Astrocyte of the hippocampus (primary cell): ENCODE data around the gene RAD51B.
"Not testable (repeated sequence)": the region's sequence is repeated elsewhere in the genome, so short reads cannot be mapped to it uniquely, and the experiment has no call there.

Experiments
- DNase-seq: peaks from one replicate; pipeline ENCODE4 v3.0.0; 2011; ENCODE audit warnings: low read depth, low spot score

Gene RAD51B

DNA sequence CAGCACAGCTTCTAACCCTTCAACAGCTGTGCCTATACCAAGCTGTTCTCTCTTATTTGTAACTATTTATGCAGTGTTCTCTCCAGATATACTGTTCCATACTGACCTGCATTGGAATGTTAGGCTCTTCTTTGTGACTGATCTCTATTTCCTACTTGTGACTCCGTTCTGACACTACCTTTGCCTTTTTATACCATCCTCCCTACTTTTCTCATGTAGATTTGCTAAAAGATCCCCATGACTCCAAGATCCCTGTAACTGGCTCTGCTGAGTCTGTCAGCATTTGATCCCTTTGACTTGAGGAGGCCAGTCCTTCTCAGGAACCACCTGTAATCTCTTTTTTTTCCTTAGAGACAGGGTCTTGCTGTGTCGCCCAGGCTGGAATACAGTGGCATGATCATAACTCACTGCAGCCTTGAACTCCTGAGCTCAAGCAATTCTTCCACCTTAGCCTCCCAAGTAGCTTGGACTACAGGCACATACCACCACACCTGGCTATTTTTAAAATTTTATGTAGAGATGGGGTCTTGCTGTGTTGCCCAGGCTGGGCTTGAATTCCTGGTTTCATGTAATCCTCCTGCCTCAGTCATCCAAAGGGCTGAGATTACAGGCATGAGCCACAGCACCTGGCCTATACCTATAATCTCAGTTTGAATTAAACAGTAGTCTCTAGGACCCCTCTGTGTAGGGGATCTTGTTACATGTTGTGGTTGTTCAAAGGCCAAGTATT is 605.0 kb downstream of the RAD51B start:
- DNase-seq, result no peak

GRCh38 chr14:68426661-68427549 is 607.3 kb downstream of the RAD51B start:
- DNase-seq, result no peak

DNA sequence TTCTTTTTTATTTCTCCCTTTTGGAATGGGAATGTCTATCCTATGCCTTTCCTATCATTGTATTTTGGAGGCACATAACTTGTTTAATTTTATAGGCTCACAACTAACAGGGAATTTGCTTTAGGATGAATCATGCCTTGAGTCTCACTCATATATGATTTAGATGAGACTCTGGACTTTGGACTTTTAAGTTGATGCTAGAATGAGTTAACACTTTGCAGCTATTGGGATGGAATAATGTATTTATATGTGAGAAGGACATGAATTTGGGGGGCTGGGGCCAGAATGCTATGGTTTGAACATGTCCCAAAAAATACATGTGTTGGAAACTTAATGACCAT is 607.9 kb downstream of the RAD51B start:
- DNase-seq, result no peak

DNA sequence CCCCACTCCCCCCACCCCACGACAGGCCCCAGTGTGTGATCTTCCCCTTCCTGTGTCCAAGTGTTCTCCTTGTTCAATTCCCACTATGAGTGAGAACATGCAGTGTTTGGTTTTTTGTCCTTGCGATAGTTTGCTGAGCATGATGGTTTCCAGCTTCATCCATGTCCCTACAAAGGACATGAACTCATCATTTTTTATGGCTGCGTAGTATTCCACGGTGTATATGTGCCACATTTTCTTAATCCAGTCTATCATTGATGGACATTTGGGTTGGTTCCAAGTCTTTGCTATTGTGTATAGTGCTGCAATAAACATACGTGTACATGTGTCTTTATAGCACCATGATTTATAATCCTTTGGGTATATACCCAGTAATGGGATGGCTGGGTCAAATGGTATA is 609.3 kb downstream of the RAD51B start:
- not testable (repeated sequence) for DNase-seq

DNA sequence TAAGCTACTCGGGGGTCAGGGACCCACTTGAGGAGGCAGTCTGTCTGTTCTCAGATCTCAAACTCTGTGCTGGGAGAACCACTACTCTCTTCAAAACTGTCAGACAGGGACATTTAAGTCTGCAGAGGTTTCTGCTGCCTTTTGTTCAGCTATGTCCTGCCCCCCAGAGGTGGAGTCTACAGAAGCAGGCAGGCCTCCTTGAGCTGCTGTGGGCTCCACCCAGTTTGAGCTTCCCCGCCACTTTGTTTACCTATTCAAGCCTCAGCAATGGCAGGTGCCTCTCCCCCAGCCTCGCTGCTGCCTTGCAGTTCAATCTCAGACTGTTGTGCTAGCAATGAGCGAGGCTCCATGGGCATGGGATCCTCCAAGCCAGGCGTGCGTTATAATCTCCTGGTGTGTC is 614.6 kb downstream of the RAD51B start:
- not testable (repeated sequence) for DNase-seq

GRCh38 chr14:68435631-68436030 is 616.1 kb downstream of the RAD51B start:
- DNase-seq, result not testable (repeated sequence)

GRCh38 chr14:68439676-68440075 is 620.1 kb downstream of the RAD51B start:
- DNase-seq, result peak; percentile 68

- no peak for DNase-seq
Observed at GRCh38 chr14:68440820-68441219, 621.2 kb downstream of the RAD51B start.

DNA sequence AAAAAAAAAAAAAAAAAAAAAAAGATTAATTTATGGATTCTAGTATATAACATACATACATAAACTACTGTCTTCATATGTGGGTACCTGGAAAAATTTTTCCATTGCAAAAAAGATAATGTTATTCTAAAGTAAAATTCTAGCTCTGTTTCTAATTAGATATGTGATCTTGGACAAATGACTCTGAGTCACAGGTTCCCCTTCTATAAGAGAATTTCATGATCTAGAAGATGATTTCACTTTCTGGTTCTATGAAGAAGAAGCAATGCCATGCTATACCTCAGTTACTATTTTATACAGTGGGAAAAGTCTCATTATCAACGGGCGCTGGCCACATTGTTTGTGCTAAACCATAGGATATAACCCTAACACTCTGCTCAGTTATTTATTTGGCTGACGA is 622.0 kb downstream of the RAD51B start:
- no peak for DNase-seq

- peak; percentile 79 for DNase-seq
Observed at GRCh38 chr14:68442828-68443629, 623.5 kb downstream of the RAD51B start.

DNA sequence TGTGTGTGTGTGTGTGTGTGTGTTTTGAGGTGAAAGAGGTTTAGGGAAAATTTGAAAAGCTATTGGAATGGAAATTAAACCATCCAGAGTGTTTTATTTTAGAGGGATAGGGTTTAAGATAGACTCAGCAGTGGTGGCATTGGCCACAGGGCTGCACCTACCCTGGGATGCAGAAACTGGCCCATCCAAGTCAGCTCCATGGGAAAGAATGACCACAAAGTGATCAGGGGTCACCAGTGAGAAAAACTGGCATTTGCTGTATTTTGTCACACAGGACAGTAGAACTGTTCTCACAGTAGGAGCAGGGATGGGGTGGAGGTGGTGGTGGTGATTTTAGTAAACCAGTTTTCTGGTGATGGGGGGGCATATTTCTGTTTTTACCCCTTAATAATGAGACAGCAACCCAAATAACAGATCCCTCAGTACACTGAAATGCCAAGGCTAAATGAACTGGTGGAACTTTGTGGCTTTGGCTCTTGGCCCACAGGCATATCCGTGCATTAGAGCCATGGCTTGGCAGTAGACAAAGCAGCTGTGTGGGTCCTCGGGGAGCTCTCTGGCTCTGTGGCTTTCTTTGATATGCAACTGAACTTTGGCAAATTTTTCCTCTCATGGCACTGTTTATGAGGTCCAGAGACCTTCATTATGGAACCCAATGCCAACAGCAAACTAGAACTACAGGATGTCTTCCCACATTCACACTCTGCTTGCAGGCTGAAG is 625.0 kb downstream of the RAD51B start:
- DNase-seq, result peak; percentile 96

GRCh38 chr14:68446243-68447040 is 626.9 kb downstream of the RAD51B start:
- DNase-seq, result no peak

DNA sequence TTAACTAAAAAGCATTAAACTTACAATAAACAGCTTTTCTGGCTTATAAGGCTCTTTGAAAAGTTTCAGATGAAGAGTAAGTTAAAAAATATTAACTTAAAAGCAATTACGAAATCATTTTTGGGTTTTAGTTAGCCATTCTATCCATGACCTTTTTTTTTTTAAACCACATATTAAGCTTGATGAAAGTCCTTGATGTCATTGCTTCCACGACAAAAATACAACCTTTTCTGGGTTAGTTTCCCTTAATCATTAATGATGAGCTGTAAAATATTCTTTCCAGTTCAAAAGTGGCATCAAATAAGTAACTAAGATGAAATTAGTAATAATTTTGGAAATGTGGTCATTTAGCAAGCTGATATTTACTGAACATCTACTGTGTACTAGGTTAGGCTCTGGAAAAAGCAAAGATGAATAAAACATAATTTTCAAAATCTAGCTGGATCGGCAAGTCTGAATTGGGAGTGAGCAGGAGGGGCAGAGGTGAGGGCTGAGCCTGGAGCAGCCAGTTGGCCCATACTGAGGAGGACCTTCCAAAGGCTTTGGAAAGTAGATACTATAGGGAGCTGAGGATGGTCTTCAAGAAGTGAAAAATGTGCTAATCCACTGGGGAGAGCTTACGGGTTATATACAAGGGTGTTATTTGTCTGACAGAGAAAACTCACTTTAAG is 628.1 kb downstream of the RAD51B start:
- DNase-seq, result no peak

- DNase-seq, result no peak
Observed at GRCh38 chr14:68448252-68448902, 628.8 kb downstream of the RAD51B start.

DNA sequence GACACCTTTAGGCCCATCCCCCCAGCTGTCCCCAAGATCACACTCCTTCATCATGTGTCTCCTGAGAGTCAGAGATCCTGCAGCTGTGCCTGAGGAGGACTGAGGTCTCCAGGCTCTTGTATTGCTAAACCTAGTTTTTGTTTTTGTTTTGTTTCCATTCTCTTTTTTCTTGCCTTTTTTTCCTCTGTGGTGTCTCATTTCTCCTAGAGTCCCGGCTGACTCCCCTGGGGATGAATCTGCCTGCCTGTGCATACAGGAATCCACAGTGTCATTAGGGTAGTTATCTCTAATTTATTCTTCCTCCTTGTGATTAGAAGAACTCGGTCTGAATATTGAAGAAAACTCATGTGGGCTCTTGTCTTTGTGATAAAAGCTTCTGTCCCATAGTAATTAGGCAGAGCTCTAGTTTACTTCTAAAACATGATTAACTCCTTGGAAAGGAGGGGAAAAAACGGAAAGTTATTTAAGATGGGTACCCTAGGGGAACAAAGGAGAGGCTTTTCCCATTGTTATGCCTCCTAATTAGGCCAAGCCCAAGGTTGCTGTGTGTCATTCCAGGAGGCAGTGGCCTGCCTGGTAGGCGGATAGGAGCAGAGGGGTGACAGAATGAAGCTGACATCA is 630.1 kb downstream of the RAD51B start:
- DNase-seq, result no peak

DNA sequence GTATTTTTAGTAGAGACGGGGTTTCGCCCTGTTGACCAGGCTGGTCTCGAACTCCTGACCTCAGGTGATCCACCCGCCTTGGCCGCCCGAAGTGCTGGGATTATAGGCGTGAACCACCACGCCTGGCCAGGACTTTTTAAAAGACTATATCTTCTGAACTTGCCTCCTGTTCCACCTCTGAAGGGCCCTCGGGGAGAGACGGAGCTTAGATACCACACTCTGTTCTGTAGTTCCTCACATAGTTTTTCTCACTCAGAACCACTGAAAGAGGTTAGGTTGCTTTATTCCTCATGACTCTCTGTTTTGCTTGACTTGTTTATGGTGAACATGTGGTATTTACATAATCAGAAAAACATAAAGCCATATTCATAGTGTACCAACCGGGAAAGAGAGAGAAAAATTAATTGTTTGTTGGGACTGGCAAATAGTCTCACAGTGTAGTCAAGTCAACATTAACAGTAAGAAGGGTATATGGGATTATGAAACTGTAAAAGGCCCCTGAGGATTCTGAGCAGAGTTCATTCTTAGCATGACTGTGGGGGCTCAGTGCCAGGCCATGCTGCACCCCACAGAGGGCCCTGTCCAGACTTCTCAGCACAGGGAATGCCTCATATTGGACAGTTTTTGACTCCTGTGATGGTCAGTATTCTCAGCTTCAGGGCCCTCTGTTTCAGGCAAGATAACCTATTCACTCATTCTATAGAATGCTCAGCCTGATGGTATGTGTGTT is 631.0 kb downstream of the RAD51B start:
- DNase-seq, result no peak

- no peak for DNase-seq
Observed at GRCh38 chr14:68451696-68452373, 632.3 kb downstream of the RAD51B start.

- DNase-seq, result no peak
Observed at GRCh38 chr14:68458253-68458652, 638.7 kb downstream of the RAD51B start.
